HCT116 (cell line): ENCODE measurements around the gene LRRIQ4. TPM values are rescaled to one million over a fixed set of nuclear protein-coding genes. Genes with fewer than 3 reads are reported as not detected.

Experiments used
- ATAC-seq: fragments of 200-7000 bp; cut with Tn5 transposase; 2 replicates; pipeline ENCODE4 v1.9.1; 2020; ENCODE audit warnings: mild to moderate bottlenecking, moderate library complexity
- BruUV-seq: library from RNA; stranded (reverse); fragments of 400-500 nt; replicated peaks from 2 replicates; lab custom pipeline; 2021; lab: Mats Ljungman, UMichigan
- CTCF ChIA-PET: fragments of 300-600 bp; sonication (Branson Sonifier 250); formaldehyde crosslinking; loops from one replicate; lab custom pipeline; 2021; ENCODE audit warnings: antibody characterized with exemption; lab: Charles Lee
- POLR2A ChIA-PET: fragments of 300-600, 350-600 bp; sonication (Branson Sonifier 250); formaldehyde crosslinking; loops from one replicate; lab custom pipeline; 2021; ENCODE audit warnings: antibody characterized with exemption; lab: Charles Lee
- RAD21 ChIA-PET, 2 experiments: fragments of 300-600 bp; sonication (Branson Sonifier 250); formaldehyde crosslinking; loops; one replicate each; lab custom pipeline; 2023; ENCODE audit warnings: low total read pairs in 2 of 2; ENCODE audit not compliant: uncharacterized antibody in 2 of 2, unreplicated experiment in 2 of 2, low non-redundant PET in 1 of 2; lab: Charles Lee
- DNase-seq: peaks from one replicate; pipeline ENCODE4 v3.0.0-alpha.2; 2010; ENCODE audit warnings: low read depth, low spot score
- H2AFZ ChIP-seq: fragments of 200-600 bp; shearing (Covaris generic), sonication (generic); 2 replicates; pipeline ENCODE4 v1.6.1; 2017; ENCODE audit warnings: low read depth, mixed run types, mixed read lengths, antibody characterized with exemption, low read length; ENCODE audit not compliant: poor library complexity, severe bottlenecking
- H3K27ac ChIP-seq: 2 replicates; pipeline ENCODE4 v1.5.1; 2012; ENCODE audit warnings: low read depth, low read length
- H3K27me3 ChIP-seq: fragments of 200-600 bp; sonication (generic); 2 replicates; pipeline ENCODE4 v1.6.1; 2016; ENCODE audit warnings: mixed run types, low read length, mixed read lengths; ENCODE audit not compliant: insufficient read depth
- H3K36me3 ChIP-seq, 2 experiments: fragments of 200-500 bp in 1 of 2; fragments of 200-600 bp in 1 of 2; sonication (Bioruptor generic) in 1 of 2; sonication (generic) in 1 of 2; 2 replicates each; pipeline versions ENCODE4 v1.5.1 to v1.6.1; 2014 to 2016; ENCODE audit warnings: low read length in 2 of 2, inconsistent platforms in 1 of 2, mixed read lengths in 1 of 2, mixed run types in 1 of 2; ENCODE audit not compliant: insufficient read depth in 2 of 2, control insufficient read depth in 1 of 2
- H3K4me1 ChIP-seq, 2 experiments: fragments of 200-600 bp in 1 of 2; sonication (generic) in 1 of 2; 2 replicates each; pipeline versions ENCODE4 v1.5.1 to v1.6.1; 2012 to 2017; ENCODE audit warnings: low read length in 2 of 2, inconsistent platforms in 1 of 2, mild to moderate bottlenecking in 1 of 2, mixed read lengths in 1 of 2, mixed run types in 1 of 2, moderate library complexity in 1 of 2; ENCODE audit not compliant: insufficient read depth in 2 of 2, control insufficient read depth in 1 of 2
- H3K4me2 ChIP-seq: fragments of 200-600 bp; sonication (generic); 2 replicates; pipeline ENCODE4 v1.6.1; 2017; ENCODE audit warnings: mixed run types, low read length, mixed read lengths
- H3K4me3 ChIP-seq, 2 experiments: fragments of 200-600 bp in 1 of 2; sonication (generic) in 1 of 2; replicated peaks in 1 of 2; 2 replicates each; pipeline ENCODE4 v1.5.1; 2011 to 2016; ENCODE audit warnings: low read length in 2 of 2, control low read depth in 1 of 2, low read depth in 1 of 2, mild to moderate bottlenecking in 1 of 2, mixed read lengths in 1 of 2, mixed run types in 1 of 2
- H3K79me2 ChIP-seq: fragments of 200-600 bp; sonication (generic); 2 replicates; pipeline ENCODE4 v1.6.1; 2017; ENCODE audit warnings: mild to moderate bottlenecking, mixed run types, low read length, moderate library complexity, mixed read lengths; ENCODE audit not compliant: insufficient read depth
- H3K9ac ChIP-seq: fragments of 200-600 bp; sonication (generic); 2 replicates; pipeline ENCODE4 v1.6.1; 2016; ENCODE audit warnings: low read length, mixed read lengths
- H3K9me2 ChIP-seq: fragments of 200-600 bp; sonication (generic), shearing (Covaris generic); 2 replicates; pipeline ENCODE4 v1.6.1; 2017; ENCODE audit warnings: mixed run types, mild to moderate bottlenecking, moderate library complexity; ENCODE audit not compliant: insufficient read depth
- H3K9me3 ChIP-seq, 2 experiments: fragments of 200-500 bp in 1 of 2; fragments of 200-600 bp in 1 of 2; sonication (Bioruptor generic) in 1 of 2; sonication (generic) in 1 of 2; 2 replicates each; pipeline ENCODE4 v1.6.1; 2014 to 2017; ENCODE audit warnings: low read length in 2 of 2, mixed read lengths in 2 of 2, inconsistent platforms in 1 of 2, low read depth in 1 of 2, mild to moderate bottlenecking in 1 of 2, mixed run types in 1 of 2, moderate library complexity in 1 of 2; ENCODE audit not compliant: control insufficient read depth in 1 of 2, insufficient read depth in 1 of 2
- H4K20me1 ChIP-seq: fragments of 200-600 bp; sonication (generic), shearing (Covaris generic); 2 replicates; pipeline ENCODE4 v1.6.1; 2017; ENCODE audit warnings: mixed run types, mild to moderate bottlenecking, moderate library complexity; ENCODE audit not compliant: insufficient read depth
- ELF1 ChIP-seq: IDR thresholded peaks from 2 replicates; pipeline ENCODE4 v1.6.1; 2012; ENCODE audit warnings: low read depth, borderline replicate concordance
- POLR2A ChIP-seq: IDR thresholded peaks from 2 replicates; pipeline ENCODE4 v1.7.0; 2011; ENCODE audit warnings: borderline replicate concordance; ENCODE audit not compliant: insufficient read depth, insufficient read length; ENCODE audit errors: extremely low read depth
- POLR2AphosphoS5 ChIP-seq: IDR thresholded peaks from 2 replicates; pipeline ENCODE4 v1.6.1; 2011; ENCODE audit warnings: mild to moderate bottlenecking, low read depth, low read length, moderate library complexity
- TCF7L2 ChIP-seq: IDR thresholded peaks from 2 replicates; pipeline ENCODE4 v1.7.0; 2011; ENCODE audit warnings: borderline replicate concordance, inconsistent platforms; ENCODE audit not compliant: insufficient read depth, insufficient read length; ENCODE audit errors: extremely low read depth
- YY1 ChIP-seq: IDR thresholded peaks from 2 replicates; pipeline ENCODE4 v1.6.1; 2011; ENCODE audit warnings: low read length, low read depth, moderate library complexity, mild to moderate bottlenecking; ENCODE audit not compliant: insufficient replicate concordance; ENCODE audit errors: extremely low read depth
- ZBTB33 ChIP-seq: IDR thresholded peaks from 2 replicates; pipeline ENCODE4 v1.6.1; 2011; ENCODE audit warnings: mild to moderate bottlenecking, low read length, moderate library complexity; ENCODE audit not compliant: insufficient replicate concordance; ENCODE audit errors: extremely low read depth
- ZFX ChIP-seq: fragments of 450-650 bp; IDR thresholded peaks from 2 replicates; pipeline ENCODE4 v1.6.1; 2017
- intact Hi-C: fragments of 100-400 bp; cut with micrococcal nuclease; formaldehyde crosslinking; loops from 2 replicates; pipeline ENCODE4 v1.10.0; 2022
- total RNA-seq: library from RNA; stranded (reverse); gene quantifications from one replicate; pipeline ENCODE4 v1.2.1, GENCODE V29; 2021; ENCODE audit not compliant: unreplicated experiment
- TF ChIP-seq, protein P1 (sequence below), 3 experiments: fragments of 200-600 bp in 1 of 3; sonication (generic) in 1 of 3; IDR thresholded peaks in 2 of 3; conservative IDR thresholded peaks in 1 of 3; 2 replicates each; pipeline ENCODE4 v1.5.1; 2012 to 2017; ENCODE audit warnings: low read depth in 2 of 3, low read length in 2 of 3, antibody characterized with exemption in 1 of 3, borderline replicate concordance in 1 of 3, control low read depth in 1 of 3, mild to moderate bottlenecking in 1 of 3, mixed read lengths in 1 of 3, mixed run types in 1 of 3, moderate library complexity in 1 of 3; ENCODE audit not compliant: insufficient read depth in 1 of 3
- TF ChIP-seq, protein P2 (sequence below): IDR thresholded peaks from 2 replicates; pipeline ENCODE4 v1.6.1; 2012

LRRIQ4 gene
- total RNA-seq, 1 experiment from 2014 or later, result not detected

DNA sequence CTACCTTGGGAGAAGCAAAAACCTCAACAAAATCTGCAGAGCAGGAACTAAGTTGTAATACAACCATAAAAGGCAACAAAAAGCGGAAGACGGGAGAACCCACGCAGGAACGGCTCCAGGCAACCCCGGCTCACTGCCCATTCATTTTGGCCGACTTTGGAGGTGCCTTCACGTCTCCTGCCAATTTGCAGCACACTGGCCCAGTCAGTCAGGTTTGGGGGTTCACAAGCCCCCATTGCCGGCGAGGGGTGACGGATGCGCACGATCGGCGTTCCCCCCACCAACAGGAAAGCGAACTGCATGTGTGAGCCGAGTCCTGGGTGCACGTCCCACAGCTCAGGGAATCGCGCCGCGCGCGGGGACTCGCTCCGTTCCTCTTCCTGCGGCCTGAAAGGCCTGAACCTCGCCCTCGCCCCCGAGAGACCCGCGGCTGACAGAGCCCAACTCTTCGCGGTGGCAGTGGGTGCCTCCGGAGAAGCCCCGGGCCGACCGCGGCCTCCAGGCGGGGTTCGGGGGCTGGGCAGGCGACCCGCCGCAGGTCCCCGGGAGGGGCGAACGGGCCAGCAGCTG, 48.3 kb upstream of the LRRIQ4 start:
- POLR2A ChIA-PET, result interaction anchor here (0.9 to 1.9 kb wide), 3 partner anchors 9 to 274 kb away, joined by 3 to 10 read pairs (median 3); partner anchors contain the start of genes GPR160 and MYNN
- TSS peak; percentile 96 for BruUV-seq
- Histone ChIP-seq H4K20me1 (no peaks in the 10 kb centered on the region), H3K27ac (peak overlapping the region; percentile 98), H2AFZ (no peak overlapping the region), H3K4me1 (peaks cover 7 to 18% of the 10 kb centered on the region in 2 experiments; a peak in 3 of 4 replicates), H3K36me3 (no peaks in the 10 kb centered on the region), H3K9me3 (no peaks in the 10 kb centered on the region), H3K4me3 (peak overlapping the region; percentile 66 to 97), H3K27me3 (no peaks in the 10 kb centered on the region), H3K9ac (peak overlapping the region; percentile 98), H3K4me2 (peak overlapping the region; percentile 96), H3K9me2 (no peaks in the 10 kb centered on the region), H3K79me2 (peaks cover 9% of the 10 kb centered on the region)
- intact Hi-C loops, result loop anchor here (1.0 to 10.0 kb wide), 6 partner anchors 8 to 648 kb away; partner anchors contain the start of genes PHC3 and SEC62
- DNase-seq (no peak), ATAC-seq (peak; percentile 34)
- RAD21 ChIA-PET, result no interaction called here
- TF ChIP-seq ELF1, result no peak
- peak; percentile 58 for TF ChIP-seq POLR2AphosphoS5
- peak; percentile 94 for TF ChIP-seq ZFX
- CTCF ChIA-PET, result interaction anchor here (1.2 kb wide), 1 partner anchor 97 kb away, joined by 3 read pairs; no protein-coding TSS in a partner anchor

GRCh38 chr3:169764882-169765612, 47.6 kb upstream of the LRRIQ4 start, which contains the start of gene TERC:
Gene TERC (minus strand): TSS chr3:169765060.
- TF ChIP-seq ZFX, result peak; percentile 74
- peak; percentile 87 for TF ChIP-seq POLR2A
- peak; percentile 87 for TF ChIP-seq YY1
- TF ChIP-seq ZBTB33, result peak; percentile 97
- TF ChIP-seq POLR2AphosphoS5, result peak; percentile 98
- peak; percentile 61 for TF ChIP-seq TCF7L2
- TF ChIP-seq, protein P1, sequence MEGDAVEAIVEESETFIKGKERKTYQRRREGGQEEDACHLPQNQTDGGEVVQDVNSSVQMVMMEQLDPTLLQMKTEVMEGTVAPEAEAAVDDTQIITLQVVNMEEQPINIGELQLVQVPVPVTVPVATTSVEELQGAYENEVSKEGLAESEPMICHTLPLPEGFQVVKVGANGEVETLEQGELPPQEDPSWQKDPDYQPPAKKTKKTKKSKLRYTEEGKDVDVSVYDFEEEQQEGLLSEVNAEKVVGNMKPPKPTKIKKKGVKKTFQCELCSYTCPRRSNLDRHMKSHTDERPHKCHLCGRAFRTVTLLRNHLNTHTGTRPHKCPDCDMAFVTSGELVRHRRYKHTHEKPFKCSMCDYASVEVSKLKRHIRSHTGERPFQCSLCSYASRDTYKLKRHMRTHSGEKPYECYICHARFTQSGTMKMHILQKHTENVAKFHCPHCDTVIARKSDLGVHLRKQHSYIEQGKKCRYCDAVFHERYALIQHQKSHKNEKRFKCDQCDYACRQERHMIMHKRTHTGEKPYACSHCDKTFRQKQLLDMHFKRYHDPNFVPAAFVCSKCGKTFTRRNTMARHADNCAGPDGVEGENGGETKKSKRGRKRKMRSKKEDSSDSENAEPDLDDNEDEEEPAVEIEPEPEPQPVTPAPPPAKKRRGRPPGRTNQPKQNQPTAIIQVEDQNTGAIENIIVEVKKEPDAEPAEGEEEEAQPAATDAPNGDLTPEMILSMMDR (IDR thresholded peaks at IDR 0.05 in 2 of 3, conservative IDR thresholded peaks at IDR 0.05 in 1 of 3; ENCODE audit: borderline replicate concordance in 1 of 3, insufficient read depth in 1 of 3, low read depth in 2 of 3, low read length in 2 of 3), result no peak
- TF ChIP-seq, protein P2, sequence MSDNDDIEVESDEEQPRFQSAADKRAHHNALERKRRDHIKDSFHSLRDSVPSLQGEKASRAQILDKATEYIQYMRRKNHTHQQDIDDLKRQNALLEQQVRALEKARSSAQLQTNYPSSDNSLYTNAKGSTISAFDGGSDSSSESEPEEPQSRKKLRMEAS, result no peak
- no peaks in the 10 kb centered on the region for H3K36me3 ChIP-seq
- intact Hi-C loops, result loop anchor here (1.0 to 10.0 kb wide), 6 partner anchors 7 to 647 kb away; partner anchors contain the start of genes PHC3 and SEC62
- peak; percentile 95 for DNase-seq
- no peaks in the 10 kb centered on the region for H3K27me3 ChIP-seq
- peak within 1 kb of the TSS; percentile 96 for H3K4me2 ChIP-seq
- ChIA-PET POLR2A (interaction anchor here (0.9 to 1.9 kb wide), 3 partner anchors 8 to 273 kb away, joined by 3 to 10 read pairs (median 3); partner anchors contain the start of genes GPR160 and MYNN), RAD21 (no interaction called here), CTCF (no interaction called here)
- peaks cover 7 to 18% of the 10 kb centered on the region in 2 experiments; a peak in 3 of 4 replicates for H3K4me1 ChIP-seq
- no peaks in the 10 kb centered on the region for H3K9me3 ChIP-seq
- ATAC-seq, result peak; percentile 87
- H3K9me2 ChIP-seq, result no peaks in the 10 kb centered on the region
- H3K9ac ChIP-seq, result peak within 1 kb of the TSS; percentile 98
- no peak within 1 kb of the TSS for H2AFZ ChIP-seq
- H3K27ac ChIP-seq, result peak within 1 kb of the TSS; percentile 98
- TSS peak; percentile 93 for BruUV-seq
- peak within 1 kb of the TSS; percentile 66 to 97 for H3K4me3 ChIP-seq
- peaks cover 9% of the 10 kb centered on the region for H3K79me2 ChIP-seq
- H4K20me1 ChIP-seq, result no peaks in the 10 kb centered on the region
